Brain microvascular endothelial cell (primary cell): Measurements from ENCODE around the gene USP13.
"Not testable (repeated sequence)": the region's sequence is repeated elsewhere in the genome, so short reads cannot be mapped to it uniquely, and the experiment has no call there.

ENCODE experiments used
- DNase-seq: peaks from one replicate; pipeline ENCODE4 v3.0.0-alpha.2; 2020
- H3K27ac ChIP-seq: fragments of 250-450 bp; sonication (Bioruptor Pico); 2 replicates; pipeline ENCODE4 v1.5.1; 2020; ENCODE audit warnings: mild to moderate bottlenecking, moderate library complexity
- H3K27me3 ChIP-seq: fragments of 250-450 bp; sonication (Bioruptor Pico); replicated peaks from 2 replicates; pipeline ENCODE4 v1.5.1; 2020; ENCODE audit warnings: mild to moderate bottlenecking
- H3K36me3 ChIP-seq: fragments of 250-450 bp; sonication (Bioruptor Pico); replicated peaks from 2 replicates; pipeline ENCODE4 v1.5.1; 2020; ENCODE audit warnings: mild to moderate bottlenecking
- H3K4me3 ChIP-seq: 2 replicates; pipeline ENCODE4 v1.5.1; 2011; ENCODE audit warnings: low read depth, mild to moderate bottlenecking, control low read depth, low read length, moderate library complexity
- CTCF ChIP-seq: IDR thresholded peaks from 2 replicates; pipeline ENCODE4 v1.5.1; 2011; ENCODE audit warnings: low read depth, mild to moderate bottlenecking, moderate library complexity, low read length, control low read depth, inconsistent platforms; ENCODE audit errors: missing control alignments
- in situ Hi-C: cut with HindIII; loops from 2 replicates; pipeline ENCODE4 v1.10.0; 2017; ENCODE audit warnings: low sequenced_read_pairs, low pct_ligation_motif_present

USP13 gene

DNA sequence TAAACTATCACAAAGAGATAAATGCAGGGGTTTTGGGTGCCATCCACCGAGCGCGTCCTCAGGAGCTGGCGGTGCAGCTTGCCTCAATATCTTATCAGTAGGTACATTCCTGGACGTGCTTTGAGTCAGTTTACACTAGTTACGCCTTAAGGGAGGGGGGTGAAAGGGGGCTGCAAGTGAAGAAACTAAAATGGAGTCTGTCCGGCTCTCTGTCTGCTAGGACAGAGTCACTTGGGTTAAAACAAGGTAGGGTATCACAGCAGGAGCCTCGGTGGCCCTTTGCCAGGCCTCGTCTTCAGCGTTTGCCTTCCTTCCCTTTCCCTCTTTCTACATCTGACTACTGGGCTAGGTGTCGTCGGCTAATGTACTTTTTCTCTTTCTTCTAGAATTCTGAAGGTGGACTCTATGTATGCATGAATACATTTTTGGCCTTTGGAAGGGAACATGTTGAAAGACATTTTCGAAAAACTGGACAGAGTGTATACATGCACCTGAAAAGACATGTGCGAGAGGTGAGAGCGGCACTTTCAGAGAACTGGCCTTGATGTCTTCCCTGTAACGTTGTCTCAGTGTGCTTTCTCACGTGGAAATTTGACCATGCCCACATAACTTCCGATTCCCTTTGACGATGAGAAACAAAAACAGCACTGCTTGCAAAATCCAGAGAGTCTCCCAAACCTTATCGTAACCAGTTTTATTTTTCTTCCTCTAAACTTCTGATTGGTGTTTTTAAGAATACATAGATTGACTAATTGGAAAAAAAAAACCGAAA, 28.8 kb downstream of the USP13 start:
- peak; percentile 16 for DNase-seq

GRCh38 chr3:179682426-179683080, 29.7 kb downstream of the USP13 start:
- H3K4me3 ChIP-seq: no peak overlapping the region
- H3K36me3 ChIP-seq: no peaks in the 10 kb centered on the region
- H3K27me3 ChIP-seq: no peaks in the 10 kb centered on the region
- no peak for DNase-seq
- in situ Hi-C loops: no loop called here
- no peak for TF ChIP-seq CTCF
- no peak overlapping the region for H3K27ac ChIP-seq

More for the DNA sequence above, 28.8 kb downstream of the USP13 start:
- in situ Hi-C loops: no loop called here
- no peaks in the 10 kb centered on the region for H3K36me3 ChIP-seq
- no peaks in the 10 kb centered on the region for H3K27me3 ChIP-seq
- H3K27ac ChIP-seq: peak overlapping the region; percentile 78
- no peak overlapping the region for H3K4me3 ChIP-seq
- no peak for TF ChIP-seq CTCF

GRCh38 chr3:179683286-179683685, 30.4 kb downstream of the USP13 start:
- H3K4me3 ChIP-seq, in situ Hi-C loops, H3K27me3 ChIP-seq, DNase-seq, H3K36me3 ChIP-seq, H3K27ac ChIP-seq: not testable (repeated sequence)

- no peaks in the 10 kb centered on the region for H3K27me3 ChIP-seq
- no peak overlapping the region for H3K27ac ChIP-seq
- no peaks in the 10 kb centered on the region for H3K36me3 ChIP-seq
- in situ Hi-C loops: no loop called here
- no peak overlapping the region for H3K4me3 ChIP-seq
- no peak for TF ChIP-seq CTCF
- DNase-seq: no peak
Observed at GRCh38 chr3:179687967-179688535, 35.2 kb downstream of the USP13 start.

GRCh38 chr3:179688850-179689249, 36.0 kb downstream of the USP13 start:
- H3K27me3 ChIP-seq: no peaks in the 10 kb centered on the region
- DNase-seq: no peak
- no peak overlapping the region for H3K27ac ChIP-seq
- no peak overlapping the region for H3K4me3 ChIP-seq
- in situ Hi-C loops: no loop called here
- H3K36me3 ChIP-seq: no peaks in the 10 kb centered on the region
- no peak for TF ChIP-seq CTCF

DNA sequence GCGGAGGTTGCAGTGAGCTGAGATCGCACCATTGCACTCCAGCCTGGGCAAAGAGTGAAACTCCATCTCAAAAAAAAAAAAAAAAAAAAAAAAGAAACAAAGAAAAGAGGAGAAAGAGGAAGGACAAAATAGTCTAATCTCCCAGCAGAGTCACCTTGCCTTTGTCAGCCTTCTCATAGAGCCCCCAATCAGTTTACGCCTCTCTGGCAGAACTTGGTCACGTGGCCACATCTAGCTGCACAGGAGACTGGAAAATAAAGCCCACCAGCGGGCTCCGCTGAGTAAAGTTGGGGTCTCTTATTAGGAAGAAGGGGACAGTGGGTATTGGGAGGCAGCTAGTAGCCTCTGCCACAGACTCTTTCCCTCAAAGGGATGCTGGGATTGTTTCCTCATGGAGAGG, 41.9 kb downstream of the USP13 start:
- no peak for DNase-seq
- TF ChIP-seq CTCF: no peak
- Histone ChIP-seq H3K27ac (no peak overlapping the region), H3K27me3 (no peaks in the 10 kb centered on the region), H3K4me3 (no peak overlapping the region), H3K36me3 (no peaks in the 10 kb centered on the region)
- in situ Hi-C loops: no loop called here
